B cell (primary cell): Measurements from ENCODE around the gene POLL. TPM values are rescaled to one million over a fixed set of nuclear protein-coding genes. Genes with fewer than 3 reads are reported as not detected.

Experiments
- ATAC-seq: fragments of 200-7000 bp; cut with Tn5 transposase; one replicate; pipeline ENCODE4 v1.10.0; 2021; ENCODE audit warnings: low read depth, mild to moderate bottlenecking, moderate number of reproducible peaks, moderate library complexity
- CTCF ChIA-PET: fragments of 350-600 bp; sonication (Branson Sonifier 250); formaldehyde crosslinking; loops from one replicate; lab custom pipeline; 2021; ENCODE audit warnings: antibody characterized with exemption, inconsistent platforms; lab: Charles Lee
- POLR2A ChIA-PET: fragments of 350-600 bp; sonication (Branson Sonifier 250); formaldehyde crosslinking; loops from one replicate; lab custom pipeline; 2021; ENCODE audit warnings: antibody characterized with exemption; lab: Charles Lee
- DNase-seq: peaks from one replicate; pipeline ENCODE4 v3.0.0; 2013
- H2AFZ ChIP-seq: 2 replicates; pipeline ENCODE4 v1.6.1; 2012; ENCODE audit warnings: mild to moderate bottlenecking, low read depth, low read length; ENCODE audit not compliant: insufficient read depth, poor library complexity, severe bottlenecking
- H3K27ac ChIP-seq, 2 donors: 1 replicate in 1 of 2; 2 replicates in 1 of 2; pipeline ENCODE4 v1.5.1; 2012 to 2013; ENCODE audit warnings: low read length in 2 of 2, mild to moderate bottlenecking in 2 of 2, moderate library complexity in 1 of 2
- H3K27me3 ChIP-seq, 4 experiments: fragments of 200-600 bp in 1 of 4; sonication (generic) in 1 of 4; replicated peaks in 1 of 4; 1 replicate in 2 of 4; 2 replicates in 2 of 4; pipeline versions ENCODE4 v1.6.1 to v1.7.0; 2013 to 2016; ENCODE audit warnings: low read length in 3 of 4, mild to moderate bottlenecking in 2 of 4, mixed read lengths in 1 of 4, moderate library complexity in 1 of 4; ENCODE audit not compliant: insufficient read depth in 4 of 4, control insufficient read depth in 3 of 4; ENCODE audit errors: control extremely low read depth in 1 of 4
- H3K36me3 ChIP-seq, 2 experiments: replicated peaks in 1 of 2; 1 replicate in 1 of 2; 2 replicates in 1 of 2; pipeline versions ENCODE4 v1.6.1 to v1.7.1; 2013; ENCODE audit warnings: low read length in 1 of 2; ENCODE audit not compliant: insufficient read depth in 2 of 2, control insufficient read depth in 1 of 2; ENCODE audit errors: control extremely low read depth in 1 of 2, extremely low read depth in 1 of 2
- H3K4me1 ChIP-seq, 2 donors: fragments of 200-600 bp in 1 of 2; sonication (generic) in 1 of 2; 1 replicate in 1 of 2; 2 replicates in 1 of 2; pipeline versions ENCODE4 v1.5.1 to v1.6.1; 2013 to 2017; ENCODE audit warnings: low read length in 2 of 2; ENCODE audit not compliant: control insufficient read depth in 2 of 2, insufficient read depth in 2 of 2
- H3K4me2 ChIP-seq: replicated peaks from 2 replicates; pipeline ENCODE3; 2012; ENCODE audit warnings: mild to moderate bottlenecking, low read depth, low read length; ENCODE audit not compliant: poor library complexity, severe bottlenecking
- H3K4me3 ChIP-seq, 5 experiments: fragments of 200-600 bp in 1 of 5; sonication (generic) in 1 of 5; 1 replicate in 3 of 5; 2 replicates in 2 of 5; pipeline versions ENCODE4 v1.5.1 to v1.7.0; 2011 to 2016; ENCODE audit warnings: low read length in 4 of 5, mild to moderate bottlenecking in 4 of 5, low read depth in 2 of 5, control low read depth in 1 of 5, moderate library complexity in 1 of 5; ENCODE audit not compliant: insufficient read depth in 1 of 5; ENCODE audit errors: control extremely low read depth in 1 of 5, extremely low read depth in 1 of 5
- H3K79me2 ChIP-seq: fragments of 200-600 bp; sonication (generic); one replicate; pipeline ENCODE4 v1.6.0; 2016; ENCODE audit warnings: low read length; ENCODE audit not compliant: control insufficient read depth, insufficient read depth
- H3K9ac ChIP-seq: fragments of 200-600 bp; sonication (generic); 2 replicates; pipeline ENCODE4 v1.6.1; 2017; ENCODE audit warnings: mild to moderate bottlenecking, low read length, moderate library complexity
- H3K9me3 ChIP-seq, 3 donors: one replicate each; pipeline versions ENCODE4 v1.6.1 to v1.7.1; 2013; ENCODE audit warnings: low read length in 2 of 3; ENCODE audit not compliant: control insufficient read depth in 2 of 3, insufficient read depth in 1 of 3; ENCODE audit errors: control extremely low read depth in 1 of 3
- H4K20me1 ChIP-seq: 2 replicates; pipeline ENCODE4 v1.6.0; 2012; ENCODE audit warnings: mild to moderate bottlenecking, low read length; ENCODE audit not compliant: insufficient read depth, control insufficient read depth, poor library complexity, severe bottlenecking
- H3K27ac Mint-ChIP-seq: one replicate; pipeline ENCODE4 v1.8.0; 2021; ENCODE audit warnings: mixed read lengths
- H3K27me3 Mint-ChIP-seq: one replicate; pipeline ENCODE4 v1.8.0; 2021; ENCODE audit warnings: mixed read lengths
- H3K4me1 Mint-ChIP-seq: one replicate; pipeline ENCODE4 v1.8.0; 2021; ENCODE audit warnings: mixed read lengths
- H3K4me3 Mint-ChIP-seq: one replicate; pipeline ENCODE4 v1.8.0; 2021; ENCODE audit warnings: mixed read lengths
- H3K9me3 Mint-ChIP-seq: one replicate; pipeline ENCODE4 v1.8.0; 2022; ENCODE audit warnings: mixed read lengths; ENCODE audit not compliant: insufficient read depth
- EZH2 ChIP-seq: IDR thresholded peaks from 2 replicates; pipeline ENCODE4 v1.6.1; 2012; ENCODE audit warnings: borderline replicate concordance, low read depth, mild to moderate bottlenecking, moderate library complexity, low read length; ENCODE audit not compliant: insufficient read depth, poor library complexity, severe bottlenecking
- WGBS: methylation state at CpG from one replicate; pipeline ENCODE4 v1.1.5; 2013; ENCODE audit warnings: missing lambda C conversion rate; ENCODE audit not compliant: insufficient coverage; 5-methylcytosine and 5-hydroxymethylcytosine counted together
- intact Hi-C: fragments of 100-400 bp; cut with micrococcal nuclease; formaldehyde crosslinking; loops from one replicate; pipeline ENCODE4 v1.10.0; 2022
- polyA plus RNA-seq: library from polyadenylated mRNA; depleted of rRNA; stranded (reverse); fragments of >200 nt; gene quantifications from 2 replicates; pipeline ENCODE4 v1.2.3, GENCODE V29; 2012
- total RNA-seq, 2 donors: library from RNA; stranded (reverse); fragments of 120-200 nt in 1 of 2; gene quantifications; 1 replicate in 1 of 2; 2 replicates in 1 of 2; pipeline versions ENCODE4 v1.2.3 to v1.2.4, GENCODE V29; 2013 to 2022
- TF ChIP-seq, protein P1 (sequence below): fragments of 200-600 bp; IDR thresholded peaks from one replicate; pipeline ENCODE4 v1.8.0; 2022; ENCODE audit warnings: antibody characterized with exemption, mild to moderate bottlenecking

The POLL gene
- total and polyA plus RNA-seq, 2 donors (not counting 1 experiment from before 2014, with no cell fraction given): 46.0 to 46.7 TPM

DNA sequence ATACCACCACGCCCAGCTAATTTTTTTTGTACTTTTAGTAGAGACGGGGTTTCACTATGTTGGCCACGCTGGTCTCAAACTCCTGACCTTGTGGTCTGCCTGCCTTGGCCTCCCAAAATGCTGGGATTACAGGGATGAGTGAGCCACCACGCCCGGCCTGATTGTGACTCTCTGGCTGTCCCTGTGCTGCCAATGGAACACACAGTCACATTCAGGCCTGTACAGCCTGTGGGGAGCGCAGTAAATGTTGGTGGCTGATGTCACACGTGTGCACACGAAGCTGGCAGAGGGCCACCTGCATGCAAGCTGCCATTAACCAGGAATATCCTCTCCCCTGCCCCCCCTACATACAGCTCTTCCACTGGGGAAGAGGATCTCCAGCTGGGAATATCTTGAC, 22.1 kb downstream of the POLL start:
- H3K9me3 Mint-ChIP-seq: no peaks in the 10 kb centered on the region
- H3K27ac Mint-ChIP-seq: no peak overlapping the region
- no peaks in the 10 kb centered on the region for H4K20me1 ChIP-seq
- H3K36me3 ChIP-seq: no peaks in the 10 kb centered on the region
- H3K4me2 ChIP-seq: no peak overlapping the region
- ATAC-seq: no peak
- H3K4me3 Mint-ChIP-seq: no peak overlapping the region
- CTCF ChIA-PET: no interaction called here
- POLR2A ChIA-PET: no interaction called here
- peaks cover 21 to 27% of the 10 kb centered on the region in 2 donors for H3K4me1 ChIP-seq
- peaks cover 0 to 51% (median 35%) of the 10 kb centered on the region in 4 experiments for H3K27me3 ChIP-seq
- no peak overlapping the region for H3K27ac ChIP-seq
- no peak for DNase-seq
- intact Hi-C loops: no loop called here
- TF ChIP-seq, protein P1, sequence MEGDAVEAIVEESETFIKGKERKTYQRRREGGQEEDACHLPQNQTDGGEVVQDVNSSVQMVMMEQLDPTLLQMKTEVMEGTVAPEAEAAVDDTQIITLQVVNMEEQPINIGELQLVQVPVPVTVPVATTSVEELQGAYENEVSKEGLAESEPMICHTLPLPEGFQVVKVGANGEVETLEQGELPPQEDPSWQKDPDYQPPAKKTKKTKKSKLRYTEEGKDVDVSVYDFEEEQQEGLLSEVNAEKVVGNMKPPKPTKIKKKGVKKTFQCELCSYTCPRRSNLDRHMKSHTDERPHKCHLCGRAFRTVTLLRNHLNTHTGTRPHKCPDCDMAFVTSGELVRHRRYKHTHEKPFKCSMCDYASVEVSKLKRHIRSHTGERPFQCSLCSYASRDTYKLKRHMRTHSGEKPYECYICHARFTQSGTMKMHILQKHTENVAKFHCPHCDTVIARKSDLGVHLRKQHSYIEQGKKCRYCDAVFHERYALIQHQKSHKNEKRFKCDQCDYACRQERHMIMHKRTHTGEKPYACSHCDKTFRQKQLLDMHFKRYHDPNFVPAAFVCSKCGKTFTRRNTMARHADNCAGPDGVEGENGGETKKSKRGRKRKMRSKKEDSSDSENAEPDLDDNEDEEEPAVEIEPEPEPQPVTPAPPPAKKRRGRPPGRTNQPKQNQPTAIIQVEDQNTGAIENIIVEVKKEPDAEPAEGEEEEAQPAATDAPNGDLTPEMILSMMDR: no peak
- TF ChIP-seq EZH2: no peak
- no peak overlapping the region for H3K9ac ChIP-seq
- no peaks in the 10 kb centered on the region for H3K79me2 ChIP-seq
- peaks cover 0 to 8% (median 0%) of the 10 kb centered on the region in 3 donors for H3K9me3 ChIP-seq
- peaks cover 17% of the 10 kb centered on the region for H3K4me1 Mint-ChIP-seq
- peaks cover 60% of the 10 kb centered on the region for H3K27me3 Mint-ChIP-seq
- no peak overlapping the region for H2AFZ ChIP-seq
- no peak overlapping the region for H3K4me3 ChIP-seq
- WGBS: 80% methylated on average over 5 of the region's 8 CpGs

DNA sequence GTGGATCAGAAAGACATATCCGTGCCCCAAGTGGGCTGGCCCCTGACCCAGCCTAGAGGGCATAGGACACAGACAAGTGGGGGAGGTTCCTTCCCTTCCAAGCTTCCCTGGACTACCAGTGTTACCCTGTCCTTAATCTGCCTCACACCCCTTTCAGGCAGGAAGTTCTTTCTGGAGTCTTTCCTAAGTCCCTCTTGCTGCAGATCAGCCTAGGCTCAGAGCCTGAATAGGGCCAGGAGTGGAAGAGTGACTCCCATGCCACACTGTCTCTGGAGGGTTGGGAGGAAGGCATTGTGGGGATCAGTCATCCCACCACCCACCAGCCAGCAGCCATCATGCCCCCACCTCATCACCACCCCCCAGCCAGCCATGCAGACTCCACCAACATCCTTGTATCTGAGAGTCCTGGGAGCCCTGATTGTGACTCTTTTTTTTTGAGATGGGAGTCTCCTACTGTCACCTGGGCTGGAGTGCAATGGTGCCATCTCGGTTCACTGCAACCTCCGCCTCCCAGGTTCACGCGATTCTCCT, 22.6 kb downstream of the POLL start:
- H3K27me3 ChIP-seq: peaks cover 0 to 51% (median 35%) of the 10 kb centered on the region in 4 experiments
- no peak for DNase-seq
- intact Hi-C loops: no loop called here

More for the DNA sequence above, 22.6 kb downstream of the POLL start:
- no peak overlapping the region for H3K27ac Mint-ChIP-seq
- peaks cover 60% of the 10 kb centered on the region for H3K27me3 Mint-ChIP-seq
- ChIA-PET POLR2A (no interaction called here), CTCF (no interaction called here)
- H3K9me3 ChIP-seq: peaks cover 0 to 8% (median 0%) of the 10 kb centered on the region in 3 donors
- H3K4me3 Mint-ChIP-seq: no peak overlapping the region
- no peaks in the 10 kb centered on the region for H3K9me3 Mint-ChIP-seq
- H4K20me1 ChIP-seq: no peaks in the 10 kb centered on the region
- no peaks in the 10 kb centered on the region for H3K36me3 ChIP-seq
- no peaks in the 10 kb centered on the region for H3K79me2 ChIP-seq
- no peak overlapping the region for H3K9ac ChIP-seq
- ATAC-seq: no peak
- no peak overlapping the region for H3K4me2 ChIP-seq
- peaks cover 17% of the 10 kb centered on the region for H3K4me1 Mint-ChIP-seq
- WGBS: 90% methylated on average over 5 of the region's 5 CpGs
- TF ChIP-seq, protein P1: no peak
- TF ChIP-seq EZH2: no peak
- no peak overlapping the region for H2AFZ ChIP-seq
- no peak overlapping the region for H3K4me3 ChIP-seq
- H3K27ac ChIP-seq: no peak overlapping the region
- H3K4me1 ChIP-seq: peaks cover 17 to 22% of the 10 kb centered on the region in 2 donors
